Upper lobe of left lung (tissue), 6 donors: ENCODE data around the gene JCHAIN. TPM values are rescaled to one million over a fixed set of nuclear protein-coding genes. Genes with fewer than 3 reads are reported as not detected.

Source experiments
- ATAC-seq, 2 donors: fragments of 200-7000 bp; cut with Tn5 transposase; one replicate each; pipeline ENCODE4 v1.9.1; 2022; ENCODE audit warnings: mild to moderate bottlenecking in 2 of 2, moderate library complexity in 2 of 2; ENCODE audit not compliant: low FRiP score in 2 of 2
- DNase-seq, 2 donors: peaks; one replicate each; pipeline ENCODE4 v3.0.0-alpha.2; 2019 to 2020
- H3K27ac ChIP-seq, 4 donors: fragments of 200-600 bp; sonication (generic); one replicate each; pipeline ENCODE4 v1.5.1; 2016 to 2019
- H3K27me3 ChIP-seq, 4 donors: fragments of 200-600 bp; sonication (generic); one replicate each; pipeline ENCODE4 v1.5.1; 2017 to 2019
- H3K36me3 ChIP-seq, 4 donors: fragments of 200-600 bp; sonication (generic); one replicate each; pipeline ENCODE4 v1.5.1; 2016 to 2019
- H3K4me1 ChIP-seq, 4 donors: fragments of 200-600 bp; sonication (generic); one replicate each; pipeline ENCODE4 v1.5.1; 2018 to 2019
- H3K4me3 ChIP-seq, 4 donors: fragments of 200-600 bp; sonication (generic); one replicate each; pipeline ENCODE4 v1.5.1; 2017 to 2019; ENCODE audit warnings: mild to moderate bottlenecking in 2 of 4, moderate library complexity in 1 of 4
- H3K9me3 ChIP-seq, 4 donors: fragments of 200-600 bp; sonication (generic); one replicate each; pipeline ENCODE4 v1.5.1; 2018 to 2019
- CTCF ChIP-seq, 6 experiments: fragments of 450-650 bp in 4 of 6; fragments of 200-600 bp in 2 of 6; sonication (generic) in 2 of 6; IDR thresholded peaks; one replicate each; pipeline ENCODE4 v1.5.1; 2016 to 2019; ENCODE audit warnings: antibody characterized with exemption in 6 of 6
- EP300 ChIP-seq, 4 donors: sonication (generic); formaldehyde crosslinking; IDR thresholded peaks; one replicate each; pipeline ENCODE4 v1.5.1; 2017; ENCODE audit warnings: antibody characterized with exemption in 4 of 4, control low read depth in 2 of 4
- POLR2A ChIP-seq, 4 donors: fragments of 450-650 bp; IDR thresholded peaks; one replicate each; pipeline ENCODE4 v1.5.1; 2016 to 2017; ENCODE audit warnings: antibody characterized with exemption in 4 of 4, mild to moderate bottlenecking in 2 of 4
- POLR2AphosphoS5 ChIP-seq, 2 donors: sonication (generic); formaldehyde crosslinking; IDR thresholded peaks; one replicate each; pipeline ENCODE4 v1.5.1; 2017; ENCODE audit warnings: antibody characterized with exemption in 2 of 2
- WGBS, 2 donors: methylation state at CpG; one replicate each; pipeline ENCODE4 v1.1.5; 2017 to 2018; 5-methylcytosine and 5-hydroxymethylcytosine counted together
- total RNA-seq, 6 donors: library from RNA; depleted of rRNA in 4 of 6; stranded (reverse); fragments of >200 nt in 4 of 6; gene quantifications; one replicate each; pipeline versions ENCODE4 v1.1.0 to v1.2.1, GENCODE V29; 2016 to 2021
- donor health status: DM: no; HTN: no; CAD: no; lungs with moderate emphysema.
- donor health status: DM: no; HTN: yes; CAD: no; lungs with severe emphysema.

The JCHAIN gene
- total RNA-seq, 6 donors from 2014 or later = 12.6 to 508 (median 254) TPM

- Histone ChIP-seq H3K27me3 (no peaks in the 10 kb centered on the region), H3K9me3 (no peaks in the 10 kb centered on the region), H3K27ac (no peak overlapping the region), H3K36me3 (no peaks in the 10 kb centered on the region), H3K4me3 (no peak overlapping the region), H3K4me1 (no peaks in the 10 kb centered on the region)
- TF ChIP-seq EP300 (IDR thresholded peaks at IDR 0.05) (no peak), POLR2A (IDR thresholded peaks at IDR 0.05) (no peak), CTCF (IDR thresholded peaks at IDR 0.05) (no peak), POLR2AphosphoS5 (IDR thresholded peaks at IDR 0.05) (no peak)
- no peak for DNase-seq
- WGBS, 2 donors = 68 to 84% methylated on average over 2 of the region's 2 CpGs
- ATAC-seq = no peak
Measured at GRCh38 chr4:70640192-70640591, 26.1 kb downstream of the JCHAIN start.

- 42 to 44% methylated on average over 8 of the region's 8 CpGs for whole genome bisulfite sequencing, 2 donors
- DNase-seq (no peak), ATAC-seq (no peak)
- Histone ChIP-seq H3K9me3 (no peaks in the 10 kb centered on the region), H3K27me3 (no peaks in the 10 kb centered on the region), H3K36me3 (no peaks in the 10 kb centered on the region), H3K4me3 (no peak overlapping the region), H3K4me1 (no peaks in the 10 kb centered on the region), H3K27ac (no peak overlapping the region)
- TF ChIP-seq EP300 (IDR thresholded peaks at IDR 0.05) = no peak
- TF ChIP-seq POLR2AphosphoS5 (IDR thresholded peaks at IDR 0.05) = no peak
- no peak for TF ChIP-seq CTCF (IDR thresholded peaks at IDR 0.05)
- TF ChIP-seq POLR2A (IDR thresholded peaks at IDR 0.05) = no peak
Measured at GRCh38 chr4:70637239-70637913, 28.9 kb downstream of the JCHAIN start.

GRCh38 chr4:70634482-70634881 is 31.8 kb downstream of the JCHAIN start:
- Histone ChIP-seq H3K4me3 (no peak overlapping the region), H3K4me1 (no peaks in the 10 kb centered on the region), H3K27me3 (no peaks in the 10 kb centered on the region), H3K27ac (no peak overlapping the region), H3K9me3 (no peaks in the 10 kb centered on the region), H3K36me3 (no peaks in the 10 kb centered on the region)
- WGBS, 2 donors = 59 to 79% methylated on average over 5 of the region's 5 CpGs
- no peak for ATAC-seq
- TF ChIP-seq POLR2AphosphoS5 (IDR thresholded peaks at IDR 0.05) (no peak), EP300 (IDR thresholded peaks at IDR 0.05) (no peak), CTCF (IDR thresholded peaks at IDR 0.05) (no peak), POLR2A (IDR thresholded peaks at IDR 0.05) (no peak)
- no peak for DNase-seq

- WGBS, 2 donors = 86 to 89% methylated on average over 1 of the region's 1 CpG
Measured at GRCh38 chr4:70632028-70632427, 34.3 kb downstream of the JCHAIN start.

More at GRCh38 chr4:70632028-70632427, 34.3 kb downstream of the JCHAIN start:
- Histone ChIP-seq H3K9me3 (no peaks in the 10 kb centered on the region), H3K4me3 (no peak overlapping the region), H3K4me1 (no peaks in the 10 kb centered on the region), H3K27ac (no peak overlapping the region), H3K27me3 (no peaks in the 10 kb centered on the region), H3K36me3 (no peaks in the 10 kb centered on the region)
- TF ChIP-seq POLR2A (IDR thresholded peaks at IDR 0.05) (no peak), CTCF (IDR thresholded peaks at IDR 0.05) (no peak), POLR2AphosphoS5 (IDR thresholded peaks at IDR 0.05) (no peak), EP300 (IDR thresholded peaks at IDR 0.05) (no peak)
- ATAC-seq (no peak), DNase-seq (no peak)
